Hepatic stellate cell (primary cell): ENCODE measurements around the gene KHDC4.
A peak's percentile ranks its signal among the peaks of the same experiment; 100 is the strongest.

Experiments
- DNase-seq: peaks from one replicate; pipeline ENCODE4 v3.0.0; 2011; ENCODE audit warnings: low spot score

The KHDC4 gene

GRCh38 chr1:155969377-155969791 is 35.2 kb upstream of the KHDC4 start:
- DNase-seq: no peak

- peak; percentile 73 for DNase-seq
Measured at GRCh38 chr1:155968670-155969069, 34.5 kb upstream of the KHDC4 start.

GRCh38 chr1:155968051-155968400 is 33.8 kb upstream of the KHDC4 start:
- DNase-seq: no peak

GRCh38 chr1:155967341-155968050 is 33.3 kb upstream of the KHDC4 start:
- DNase-seq: no peak

- no peak for DNase-seq
Measured at GRCh38 chr1:155966750-155967149, 32.5 kb upstream of the KHDC4 start.

- no peak for DNase-seq
Measured at GRCh38 chr1:155966135-155966534, 31.9 kb upstream of the KHDC4 start.

GRCh38 chr1:155964193-155964592 is 30.0 kb upstream of the KHDC4 start:
- DNase-seq: no peak

GRCh38 chr1:155962599-155963211 is 28.5 kb upstream of the KHDC4 start:
- no peak for DNase-seq

GRCh38 chr1:155961937-155962336 is 27.7 kb upstream of the KHDC4 start:
- peak; percentile 97 for DNase-seq

- no peak for DNase-seq
Measured at GRCh38 chr1:155960081-155960745, 26.0 kb upstream of the KHDC4 start.

- no peak for DNase-seq
Measured at GRCh38 chr1:155957411-155957915, 23.2 kb upstream of the KHDC4 start.

GRCh38 chr1:155954645-155955044 is 20.4 kb upstream of the KHDC4 start:
- no peak for DNase-seq

GRCh38 chr1:155952505-155952890 is 18.3 kb upstream of the KHDC4 start:
- DNase-seq: no peak

- DNase-seq: no peak
Measured at GRCh38 chr1:155951753-155952504, 17.7 kb upstream of the KHDC4 start.

GRCh38 chr1:155950829-155951228 is 16.6 kb upstream of the KHDC4 start:
- DNase-seq: no peak

- DNase-seq: no peak
Measured at GRCh38 chr1:155947741-155948140, 13.5 kb upstream of the KHDC4 start.

- DNase-seq: no peak
Measured at GRCh38 chr1:155947292-155947691, 13.1 kb upstream of the KHDC4 start.

- DNase-seq: no peak
Measured at GRCh38 chr1:155946633-155947219, 12.5 kb upstream of the KHDC4 start.

- no peak for DNase-seq
Measured at GRCh38 chr1:155944444-155944799, 10.2 kb upstream of the KHDC4 start.

- DNase-seq: no peak
Measured at GRCh38 chr1:155942578-155943141, 8.4 kb upstream of the KHDC4 start.

- DNase-seq: no peak
Measured at GRCh38 chr1:155941845-155942531, 7.8 kb upstream of the KHDC4 start.
